ENCODE results near the gene PSORS1C1.

Gene PSORS1C1

GRCh38 chr6:31096656-31097055 lies 17.9 kb upstream of the PSORS1C1 start:
- no peak for FAIRE-seq

GRCh38 chr6:31098449-31098938 lies 16.1 kb upstream of the PSORS1C1 start:
- FAIRE-seq, result no peak

DNA sequence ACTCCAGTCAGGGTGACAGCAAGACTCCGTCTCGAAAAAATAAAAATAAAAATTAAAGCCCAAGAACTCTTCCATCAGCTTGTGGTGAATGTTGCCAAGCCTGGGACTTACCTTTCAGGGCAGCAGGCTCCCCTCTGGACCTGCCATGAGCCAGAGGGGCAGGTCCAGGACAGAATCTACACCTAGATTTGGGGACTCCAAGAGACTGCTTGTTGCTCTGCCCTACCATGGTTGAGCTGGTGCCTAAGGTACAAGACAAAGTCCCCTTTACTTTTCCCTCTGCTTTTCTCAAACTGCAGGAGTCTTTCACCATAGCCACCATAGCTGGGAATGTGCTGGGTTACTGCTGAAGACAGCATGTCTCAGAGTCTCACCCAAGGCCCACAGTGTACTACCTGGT lies 11.5 kb upstream of the PSORS1C1 start:
- no peak for FAIRE-seq

DNA sequence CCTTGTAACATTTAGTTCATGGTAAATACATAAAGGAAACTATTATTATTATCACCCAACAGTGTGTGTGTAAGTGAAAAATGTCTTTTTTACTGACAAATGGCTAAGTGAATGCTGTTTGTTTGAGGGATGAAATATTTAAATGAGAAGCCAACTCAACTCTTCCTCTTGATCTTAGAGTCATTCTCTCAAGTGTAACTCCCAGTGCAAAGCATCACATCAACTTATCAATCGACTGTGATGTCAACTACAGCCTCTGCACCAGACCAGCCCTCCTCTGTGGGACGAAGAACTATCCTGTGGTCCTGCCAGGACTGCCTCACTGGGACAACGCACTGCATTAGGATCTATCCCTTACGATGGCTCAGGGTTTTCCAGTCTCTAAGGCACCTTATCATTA lies 7.5 kb upstream of the PSORS1C1 start:
- FAIRE-seq, result no peak

DNA sequence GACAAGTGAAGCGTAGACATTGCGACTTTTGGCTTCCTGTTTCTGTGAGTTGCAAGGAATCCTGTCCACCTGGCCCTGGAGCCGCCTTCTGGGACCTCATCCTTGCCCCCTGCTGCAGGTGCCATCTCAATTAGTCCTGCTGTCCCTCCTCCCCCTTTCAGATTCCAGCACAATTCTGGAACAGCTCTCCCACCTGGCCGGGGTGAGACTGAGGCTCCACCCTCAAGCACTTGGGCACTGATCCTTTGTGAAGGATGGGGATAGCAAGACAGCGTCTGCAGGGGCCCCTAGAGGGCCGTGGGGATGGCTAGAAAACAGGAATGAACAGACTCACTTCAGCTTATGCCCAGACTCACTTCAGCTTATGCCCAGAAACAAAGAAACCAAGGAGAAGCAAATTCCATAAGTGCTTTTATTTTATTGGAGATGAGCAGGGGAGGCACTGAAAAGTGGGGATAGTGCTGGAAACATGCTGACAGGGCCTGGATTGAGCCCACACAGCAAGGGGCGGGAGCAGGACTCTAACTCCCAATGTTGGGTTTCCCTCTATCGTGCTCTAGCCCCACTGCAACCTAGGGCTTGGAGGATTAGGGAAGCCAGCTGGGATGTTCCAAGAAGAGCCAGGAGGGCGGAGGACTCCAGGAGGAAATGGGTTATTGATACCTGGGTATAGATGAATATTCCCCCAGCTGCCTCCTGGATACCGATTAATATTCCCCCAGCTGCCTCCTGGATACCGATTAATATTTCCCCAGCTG lies 3.6 kb upstream of the PSORS1C1 start:
- FAIRE-seq, result no peak

DNA sequence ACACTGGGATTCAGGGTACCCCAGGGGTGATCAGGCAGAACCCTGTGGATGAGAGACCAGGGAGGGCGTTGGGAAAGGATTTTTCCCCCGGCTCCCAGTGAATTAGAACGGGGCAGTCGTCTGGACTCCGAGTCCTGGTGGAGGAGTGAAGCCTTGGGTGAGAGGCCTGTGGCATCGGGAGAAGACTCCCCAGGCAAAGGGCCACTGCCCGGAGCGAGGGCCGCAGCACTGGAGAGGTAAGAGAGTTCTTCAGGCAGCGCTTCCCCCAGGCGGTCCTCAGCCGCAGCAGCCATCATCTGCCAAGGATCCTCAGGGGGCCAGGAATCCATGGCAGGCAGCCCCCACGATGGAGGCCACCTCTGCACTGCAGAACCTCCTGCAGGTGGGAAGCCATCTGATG lies 2.9 kb upstream of the PSORS1C1 start:
- no peak for FAIRE-seq

DNA sequence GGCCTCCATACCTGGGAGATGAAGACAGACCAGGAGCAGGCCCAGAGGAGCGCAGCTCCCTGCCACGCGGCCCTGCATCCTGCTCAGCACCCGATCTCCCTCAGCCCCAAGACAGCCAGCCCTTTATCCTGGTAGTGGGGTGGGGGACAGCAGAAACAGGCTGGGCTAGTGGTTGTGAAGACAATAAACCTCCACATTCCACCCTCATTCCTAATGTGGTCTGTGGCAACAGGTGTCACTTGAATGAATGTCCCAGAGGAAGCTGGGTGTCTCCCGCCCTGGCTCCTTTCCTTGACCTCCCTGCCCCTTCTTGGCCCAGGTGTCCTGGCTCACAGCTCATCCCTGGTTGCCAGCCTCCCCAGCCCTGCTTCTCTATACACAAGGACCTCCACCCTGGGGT lies 2.1 kb upstream of the PSORS1C1 start, which contains the start of gene C6orf15:
TSS of gene C6orf15 (minus strand) at position 98 of the 400 bp plus-strand sequence. CDS start at position 78, 20 bp downstream.
- no peak for FAIRE-seq

DNA sequence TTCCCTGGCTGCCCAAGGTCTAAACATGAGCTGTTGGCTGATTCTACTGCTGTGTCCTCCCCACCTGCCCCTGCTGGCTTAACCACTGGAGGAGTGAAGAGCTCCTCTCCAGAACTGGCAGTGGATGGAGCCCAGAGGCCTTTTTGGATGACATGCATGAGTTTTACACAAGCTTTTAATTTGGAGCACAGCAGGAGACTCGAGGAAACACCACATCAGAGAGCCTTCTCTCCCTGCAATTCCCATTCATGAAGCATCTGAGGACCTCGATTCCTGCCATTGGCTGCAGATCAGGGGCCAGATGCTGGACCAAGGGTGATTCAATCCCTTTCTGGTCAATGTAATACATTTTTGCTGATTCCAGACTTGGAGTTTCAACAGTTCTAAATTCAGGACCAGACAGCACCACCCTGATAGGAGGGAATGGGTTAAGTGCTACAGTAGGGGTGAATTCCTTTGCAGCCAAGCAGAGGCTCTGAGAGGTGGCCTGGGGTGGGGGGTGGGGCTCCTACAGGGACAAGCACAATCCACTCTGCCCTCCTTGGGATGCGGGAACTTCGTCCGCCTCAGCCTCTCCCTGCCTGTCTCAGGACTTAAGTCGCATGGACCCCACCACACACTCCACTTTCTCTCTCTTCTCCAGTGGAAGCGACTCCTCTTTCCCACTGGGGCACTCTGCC lies 599 bp upstream of the PSORS1C1 start:
- FAIRE-seq, result no peak

DNA sequence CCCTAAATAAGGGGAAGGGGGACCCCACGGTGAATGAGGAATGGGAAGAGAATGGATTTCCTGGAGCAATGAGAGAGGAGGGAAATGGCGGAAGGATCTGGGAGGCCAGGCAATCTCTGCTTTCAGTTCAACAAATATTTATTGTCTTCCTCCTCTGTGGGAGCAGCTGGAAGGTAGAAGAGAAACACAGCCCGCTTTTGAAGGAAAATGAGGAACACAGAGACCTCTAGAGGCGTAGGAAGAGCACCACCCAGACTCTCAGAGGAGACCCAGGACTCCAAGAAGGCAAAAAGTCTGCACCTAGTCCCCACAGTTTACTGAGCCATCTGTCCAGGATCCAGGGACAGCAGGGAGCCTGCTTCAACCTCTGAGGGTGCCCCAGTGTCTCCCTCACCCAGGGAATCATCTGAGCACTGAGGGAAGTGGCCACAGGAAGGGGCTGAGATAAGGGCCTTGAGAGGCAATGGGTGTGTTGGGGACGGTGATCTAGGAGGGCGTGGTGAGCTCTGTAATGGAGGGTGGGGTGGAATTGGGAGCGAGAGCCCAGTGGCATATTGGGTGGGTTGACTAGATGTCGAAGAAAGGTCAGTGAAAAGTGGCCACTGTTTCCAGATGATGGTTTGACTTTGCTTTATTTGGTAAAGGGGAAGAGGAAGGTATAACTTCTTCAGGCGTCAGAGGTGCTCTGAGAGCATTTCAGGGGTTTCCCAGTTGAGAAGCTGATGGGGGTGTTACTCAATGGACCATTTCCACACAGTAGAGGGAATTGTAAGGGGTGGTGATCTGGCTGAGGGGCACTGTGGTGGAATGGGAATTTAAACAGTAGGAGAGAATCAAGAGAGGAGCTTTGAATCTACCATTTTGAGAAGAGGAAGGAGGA lies 610 bp downstream of the PSORS1C1 start:
- no peak for FAIRE-seq

DNA sequence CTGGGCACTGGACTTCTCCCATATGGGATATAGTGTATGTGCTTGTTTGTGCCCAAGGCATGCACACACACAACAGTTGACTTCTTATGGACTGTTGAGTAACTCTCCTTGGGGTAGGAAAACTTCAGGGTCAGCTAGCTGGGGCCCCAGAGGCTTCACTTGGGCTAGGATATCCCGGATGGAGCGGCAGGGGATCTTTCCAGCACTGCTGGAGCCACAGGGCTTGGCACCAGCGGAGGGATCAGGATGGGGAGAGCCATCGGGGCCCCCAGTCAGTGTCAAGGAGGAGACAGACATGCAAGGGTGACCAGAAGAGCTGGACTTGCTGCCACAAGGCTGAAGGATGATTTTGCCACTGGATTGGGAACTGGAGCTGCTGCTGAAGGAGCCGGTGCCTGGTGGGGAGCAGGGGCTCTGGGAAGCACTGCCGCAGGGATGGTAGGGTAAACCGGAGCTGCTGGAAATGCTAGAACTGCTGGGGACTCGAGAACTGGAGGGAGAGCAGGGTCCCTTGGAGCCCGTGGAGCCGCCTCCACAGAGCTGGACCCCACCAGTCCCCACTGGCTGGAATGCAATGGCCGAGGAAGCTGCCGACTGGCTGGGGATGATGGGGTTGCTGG lies 1.5 kb downstream of the PSORS1C1 start:
- no peak for FAIRE-seq

DNA sequence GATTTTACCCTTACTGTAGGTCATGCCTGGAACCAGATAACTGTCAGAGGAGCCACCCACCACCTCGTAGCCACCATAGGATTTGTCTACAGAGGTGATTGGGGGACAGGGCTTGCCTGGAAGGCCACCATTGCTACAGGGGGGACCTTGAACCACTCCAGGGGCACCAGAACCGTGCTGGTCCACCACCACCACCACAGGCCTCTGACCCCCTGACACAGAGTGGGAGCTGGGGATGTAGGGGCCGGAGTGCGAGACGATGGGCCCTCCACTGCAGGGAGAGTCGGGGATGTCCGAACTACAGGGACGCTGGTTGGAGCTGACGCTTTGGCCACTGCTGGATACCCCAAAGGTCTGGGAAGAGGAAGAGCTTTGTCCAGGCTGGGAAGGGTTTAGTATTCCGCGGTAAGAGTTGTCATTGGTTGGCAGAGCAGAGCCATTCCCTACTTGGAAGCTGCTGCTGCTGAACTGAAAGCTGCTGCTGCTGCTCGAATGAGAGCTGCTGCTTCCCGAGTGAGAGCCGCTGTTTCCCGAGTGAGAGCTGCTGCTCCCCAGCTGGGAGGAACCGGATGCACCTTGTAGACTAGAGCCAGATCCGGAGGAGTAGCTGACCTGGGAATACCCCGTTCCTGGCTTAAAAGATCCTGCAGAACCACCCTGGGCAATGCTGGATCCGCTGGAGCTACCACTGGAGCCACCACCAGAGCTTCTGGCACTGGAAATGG lies 2.2 kb downstream of the PSORS1C1 start:
- FAIRE-seq, result no peak

GRCh38 chr6:31118178-31118577 lies 3.6 kb downstream of the PSORS1C1 start:
- FAIRE-seq, result no peak

- no peak for FAIRE-seq
Observed at GRCh38 chr6:31120151-31120915, 5.7 kb downstream of the PSORS1C1 start, which contains the start of gene CDSN. TSS of gene CDSN (minus strand) at chr6:31120446. CDS start at chr6:31120419, 27 bp downstream.

GRCh38 chr6:31121131-31121790 lies 6.7 kb downstream of the PSORS1C1 start:
- no peak for FAIRE-seq

DNA sequence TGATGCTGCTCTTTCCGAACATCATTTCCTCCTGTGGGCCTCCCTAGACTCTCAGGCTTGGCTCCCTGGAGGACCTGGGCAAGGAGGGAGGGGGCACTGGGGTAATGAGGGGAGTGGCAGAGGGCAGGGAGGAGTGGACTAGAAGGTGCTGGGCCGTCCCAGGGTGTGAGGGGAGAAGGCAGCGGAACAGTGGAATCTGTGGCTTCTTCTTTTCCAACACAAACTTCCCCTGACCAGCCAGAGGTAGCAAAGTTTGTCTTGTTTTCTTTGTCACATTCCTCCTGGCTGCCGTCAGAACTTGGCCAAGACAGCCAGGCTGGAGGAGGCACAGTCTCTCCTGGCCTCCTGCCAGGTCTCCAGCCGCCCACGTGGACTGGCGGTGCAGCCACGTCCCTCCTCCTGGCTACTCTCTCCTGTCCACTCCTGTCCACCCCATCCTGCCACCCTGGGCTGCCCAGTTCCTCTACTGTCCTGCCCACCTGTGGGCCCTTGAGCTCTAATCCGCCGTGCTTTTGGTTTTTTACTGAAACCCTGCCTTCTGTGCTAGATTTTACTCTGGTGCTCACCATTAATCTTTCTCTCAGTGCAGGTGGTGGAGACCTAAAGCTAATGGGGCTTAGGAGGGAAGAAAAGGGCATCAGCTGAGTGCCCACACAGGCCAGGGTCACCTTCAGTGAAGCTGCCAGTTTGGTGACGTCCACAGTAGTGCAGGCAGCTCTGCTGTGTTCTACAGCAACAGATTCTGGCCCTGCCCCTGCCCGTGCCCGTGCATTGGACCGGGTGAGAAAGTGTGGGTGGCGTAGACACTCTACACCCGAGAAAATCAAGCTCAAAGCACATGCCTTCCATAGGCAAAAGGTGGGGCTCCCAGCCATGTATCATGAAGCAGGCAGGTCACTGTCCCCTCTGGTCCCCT lies 8.4 kb downstream of the PSORS1C1 start:
- FAIRE-seq, result no peak

- no peak for FAIRE-seq
Observed at GRCh38 chr6:31125162-31125561, 10.6 kb downstream of the PSORS1C1 start.

GRCh38 chr6:31125586-31126363 lies 11.2 kb downstream of the PSORS1C1 start:
- no peak for FAIRE-seq

GRCh38 chr6:31126396-31127175 lies 12.0 kb downstream of the PSORS1C1 start:
- FAIRE-seq, result no peak
